Measurements from ENCODE around the gene ZFAND3.
"Not testable (repeated sequence)": the region's sequence is repeated elsewhere in the genome, so short reads cannot be mapped to it uniquely, and the experiment has no call there.

Gene ZFAND3

GRCh38 chr6:37948584-37948983 lies 129.1 kb downstream of the ZFAND3 start:
- H3K27me3 ChIP-seq (ENCODE audit: control insufficient read depth, insufficient read depth, low read length); H3K4me3 ChIP-seq (ENCODE audit: low read length); H3K9ac ChIP-seq (ENCODE audit: low read length); H3K36me3 ChIP-seq (ENCODE audit: control insufficient read depth, low read depth, low read length); H3K27ac ChIP-seq (ENCODE audit: low read length); H3K9me3 ChIP-seq (ENCODE audit: control insufficient read depth, low read depth, low read length); H3K4me1 ChIP-seq (ENCODE audit: control insufficient read depth, low read depth, low read length): not testable (repeated sequence)

GRCh38 chr6:37952027-37952426 lies 132.5 kb downstream of the ZFAND3 start:
- Histone ChIP-seq H3K9ac (ENCODE audit: low read length) (no peak overlapping the region), H3K9me3 (ENCODE audit: control insufficient read depth, low read depth, low read length) (no peaks in the 10 kb centered on the region), H3K27ac (ENCODE audit: low read length) (no peak overlapping the region), H3K4me1 (ENCODE audit: control insufficient read depth, low read depth, low read length) (no peaks in the 10 kb centered on the region), H3K36me3 (ENCODE audit: control insufficient read depth, low read depth, low read length) (no peaks in the 10 kb centered on the region), H3K27me3 (ENCODE audit: control insufficient read depth, insufficient read depth, low read length) (no peaks in the 10 kb centered on the region), H3K4me3 (ENCODE audit: low read length) (no peak overlapping the region)

- no peak overlapping the region for H3K27ac ChIP-seq (ENCODE audit: low read length)
- no peaks in the 10 kb centered on the region for H3K36me3 ChIP-seq (ENCODE audit: control insufficient read depth, low read depth, low read length)
- no peaks in the 10 kb centered on the region for H3K4me1 ChIP-seq (ENCODE audit: control insufficient read depth, low read depth, low read length)
- no peak overlapping the region for H3K9ac ChIP-seq (ENCODE audit: low read length)
- no peak overlapping the region for H3K4me3 ChIP-seq (ENCODE audit: low read length)
- no peaks in the 10 kb centered on the region for H3K27me3 ChIP-seq (ENCODE audit: control insufficient read depth, insufficient read depth, low read length)
- H3K9me3 ChIP-seq (ENCODE audit: control insufficient read depth, low read depth, low read length) = no peaks in the 10 kb centered on the region
Measured at GRCh38 chr6:37954791-37955190, 135.3 kb downstream of the ZFAND3 start.

GRCh38 chr6:37956711-37957275 lies 137.3 kb downstream of the ZFAND3 start:
- no peak overlapping the region for H3K4me3 ChIP-seq (ENCODE audit: low read length)
- H3K27me3 ChIP-seq (ENCODE audit: control insufficient read depth, insufficient read depth, low read length) = no peaks in the 10 kb centered on the region
- H3K9me3 ChIP-seq (ENCODE audit: control insufficient read depth, low read depth, low read length) = no peaks in the 10 kb centered on the region
- no peak overlapping the region for H3K27ac ChIP-seq (ENCODE audit: low read length)
- H3K9ac ChIP-seq (ENCODE audit: low read length) = no peak overlapping the region
- no peaks in the 10 kb centered on the region for H3K36me3 ChIP-seq (ENCODE audit: control insufficient read depth, low read depth, low read length)
- no peaks in the 10 kb centered on the region for H3K4me1 ChIP-seq (ENCODE audit: control insufficient read depth, low read depth, low read length)

- Histone ChIP-seq H3K9me3 (ENCODE audit: control insufficient read depth, low read depth, low read length) (no peaks in the 10 kb centered on the region), H3K4me3 (ENCODE audit: low read length) (no peak overlapping the region), H3K36me3 (ENCODE audit: control insufficient read depth, low read depth, low read length) (no peaks in the 10 kb centered on the region), H3K27ac (ENCODE audit: low read length) (no peak overlapping the region), H3K27me3 (ENCODE audit: control insufficient read depth, insufficient read depth, low read length) (no peaks in the 10 kb centered on the region), H3K9ac (ENCODE audit: low read length) (no peak overlapping the region), H3K4me1 (ENCODE audit: control insufficient read depth, low read depth, low read length) (no peaks in the 10 kb centered on the region)
Measured at GRCh38 chr6:37959061-37959460, 139.5 kb downstream of the ZFAND3 start.

- H3K4me3 ChIP-seq (ENCODE audit: low read length) = no peak overlapping the region
- no peaks in the 10 kb centered on the region for H3K4me1 ChIP-seq (ENCODE audit: control insufficient read depth, low read depth, low read length)
- H3K27me3 ChIP-seq (ENCODE audit: control insufficient read depth, insufficient read depth, low read length) = no peaks in the 10 kb centered on the region
- no peaks in the 10 kb centered on the region for H3K9me3 ChIP-seq (ENCODE audit: control insufficient read depth, low read depth, low read length)
- H3K27ac ChIP-seq (ENCODE audit: low read length) = no peak overlapping the region
- no peaks in the 10 kb centered on the region for H3K36me3 ChIP-seq (ENCODE audit: control insufficient read depth, low read depth, low read length)
- no peak overlapping the region for H3K9ac ChIP-seq (ENCODE audit: low read length)
Measured at GRCh38 chr6:37960139-37960935, 140.8 kb downstream of the ZFAND3 start.

- H3K9me3 ChIP-seq (ENCODE audit: control insufficient read depth, low read depth, low read length); H3K27ac ChIP-seq (ENCODE audit: low read length); H3K36me3 ChIP-seq (ENCODE audit: control insufficient read depth, low read depth, low read length); H3K4me1 ChIP-seq (ENCODE audit: control insufficient read depth, low read depth, low read length); H3K4me3 ChIP-seq (ENCODE audit: low read length); H3K9ac ChIP-seq (ENCODE audit: low read length); H3K27me3 ChIP-seq (ENCODE audit: control insufficient read depth, insufficient read depth, low read length): not testable (repeated sequence)
Measured at GRCh38 chr6:37962481-37963080, 143.1 kb downstream of the ZFAND3 start.

- H3K9me3 ChIP-seq (ENCODE audit: control insufficient read depth, low read depth, low read length) = no peaks in the 10 kb centered on the region
- no peak overlapping the region for H3K4me3 ChIP-seq (ENCODE audit: low read length)
- H3K9ac ChIP-seq (ENCODE audit: low read length) = no peak overlapping the region
- H3K36me3 ChIP-seq (ENCODE audit: control insufficient read depth, low read depth, low read length) = no peaks in the 10 kb centered on the region
- H3K27ac ChIP-seq (ENCODE audit: low read length) = no peak overlapping the region
- H3K4me1 ChIP-seq (ENCODE audit: control insufficient read depth, low read depth, low read length) = no peaks in the 10 kb centered on the region
- no peaks in the 10 kb centered on the region for H3K27me3 ChIP-seq (ENCODE audit: control insufficient read depth, insufficient read depth, low read length)
Measured at GRCh38 chr6:37965964-37966676, 146.6 kb downstream of the ZFAND3 start.

- no peak overlapping the region for H3K27ac ChIP-seq (ENCODE audit: low read length)
- H3K27me3 ChIP-seq (ENCODE audit: control insufficient read depth, insufficient read depth, low read length) = no peaks in the 10 kb centered on the region
- no peaks in the 10 kb centered on the region for H3K4me1 ChIP-seq (ENCODE audit: control insufficient read depth, low read depth, low read length)
- no peak overlapping the region for H3K9ac ChIP-seq (ENCODE audit: low read length)
- no peaks in the 10 kb centered on the region for H3K36me3 ChIP-seq (ENCODE audit: control insufficient read depth, low read depth, low read length)
- H3K4me3 ChIP-seq (ENCODE audit: low read length) = no peak overlapping the region
- H3K9me3 ChIP-seq (ENCODE audit: control insufficient read depth, low read depth, low read length) = no peaks in the 10 kb centered on the region
Measured at GRCh38 chr6:37966801-37967200, 147.3 kb downstream of the ZFAND3 start.

- Histone ChIP-seq H3K36me3 (ENCODE audit: control insufficient read depth, low read depth, low read length) (no peaks in the 10 kb centered on the region), H3K27ac (ENCODE audit: low read length) (no peak overlapping the region), H3K4me1 (ENCODE audit: control insufficient read depth, low read depth, low read length) (no peaks in the 10 kb centered on the region), H3K9ac (ENCODE audit: low read length) (no peak overlapping the region), H3K9me3 (ENCODE audit: control insufficient read depth, low read depth, low read length) (no peaks in the 10 kb centered on the region), H3K4me3 (ENCODE audit: low read length) (no peak overlapping the region), H3K27me3 (ENCODE audit: control insufficient read depth, insufficient read depth, low read length) (no peaks in the 10 kb centered on the region)
Measured at GRCh38 chr6:37967651-37968050, 148.1 kb downstream of the ZFAND3 start.

GRCh38 chr6:37971266-37971665 lies 151.7 kb downstream of the ZFAND3 start:
- no peaks in the 10 kb centered on the region for H3K9me3 ChIP-seq (ENCODE audit: control insufficient read depth, low read depth, low read length)
- no peaks in the 10 kb centered on the region for H3K27me3 ChIP-seq (ENCODE audit: control insufficient read depth, insufficient read depth, low read length)
- H3K4me1 ChIP-seq (ENCODE audit: control insufficient read depth, low read depth, low read length) = no peaks in the 10 kb centered on the region
- no peak overlapping the region for H3K9ac ChIP-seq (ENCODE audit: low read length)
- no peaks in the 10 kb centered on the region for H3K36me3 ChIP-seq (ENCODE audit: control insufficient read depth, low read depth, low read length)
- H3K27ac ChIP-seq (ENCODE audit: low read length) = no peak overlapping the region
- no peak overlapping the region for H3K4me3 ChIP-seq (ENCODE audit: low read length)

Measured in iPS-18a (cell line).